Esophagus muscularis mucosa (tissue), 4 donors: ENCODE measurements around the gene DCAF10. TPM values are rescaled to one million over a fixed set of nuclear protein-coding genes. Genes with fewer than 3 reads are reported as not detected.
"Not testable (repeated sequence)": the region's sequence is repeated elsewhere in the genome, so short reads cannot be mapped to it uniquely, and the experiment has no call there.

Source experiments
- DNase-seq: peaks from one replicate; pipeline ENCODE4 v3.0.0-alpha.2; 2017; ENCODE audit errors: extremely low spot score
- H3K27ac ChIP-seq, 4 donors: fragments of 200-600 bp; sonication (generic); replicated peaks in 1 of 4; 1 replicate in 3 of 4; 2 replicates in 1 of 4; pipeline ENCODE4 v1.5.1; 2016 to 2019; ENCODE audit warnings: mild to moderate bottlenecking in 1 of 4
- H3K27me3 ChIP-seq, 4 donors: fragments of 200-600 bp; sonication (generic); one replicate each; pipeline versions ENCODE4 v1.5.1 to v1.6.0; 2016 to 2019
- H3K36me3 ChIP-seq, 4 donors: fragments of 200-600 bp; sonication (generic); one replicate each; pipeline ENCODE4 v1.5.1; 2016 to 2019
- H3K4me1 ChIP-seq, 4 donors: fragments of 200-600 bp; sonication (generic); one replicate each; pipeline ENCODE4 v1.5.1; 2016 to 2019
- H3K4me3 ChIP-seq, 4 donors: fragments of 200-600 bp; sonication (generic); 1 replicate in 2 of 4; 2 replicates in 2 of 4; pipeline ENCODE4 v1.5.1; 2016 to 2019; ENCODE audit warnings: mild to moderate bottlenecking in 4 of 4, moderate library complexity in 1 of 4
- H3K9me3 ChIP-seq, 4 donors: fragments of 200-600 bp; sonication (generic); 1 replicate in 3 of 4; 2 replicates in 1 of 4; pipeline ENCODE4 v1.5.1; 2016 to 2019
- EP300 ChIP-seq: sonication (generic); formaldehyde crosslinking; IDR thresholded peaks from one replicate; pipeline ENCODE4 v1.6.1; 2017; ENCODE audit warnings: antibody characterized with exemption
- POLR2A ChIP-seq: fragments of 450-650 bp; IDR thresholded peaks from one replicate; pipeline ENCODE4 v1.6.1; 2017; ENCODE audit warnings: antibody characterized with exemption, moderate library complexity, mild to moderate bottlenecking, low read depth
- POLR2AphosphoS5 ChIP-seq, 2 donors: sonication (generic); formaldehyde crosslinking; IDR thresholded peaks; one replicate each; pipeline ENCODE4 v1.6.1; 2017; ENCODE audit warnings: antibody characterized with exemption in 2 of 2
- WGBS: methylation state at CpG from one replicate; pipeline ENCODE4 v1.1.5; 2018; 5-methylcytosine and 5-hydroxymethylcytosine counted together
- intact Hi-C: fragments of 100-400 bp; cut with DNase I; formaldehyde crosslinking; loops from one replicate; pipeline ENCODE4 v1.15.1; 2023
- total RNA-seq, 4 donors: library from RNA; depleted of rRNA; stranded (reverse); fragments of >200 nt; gene quantifications; one replicate each; pipeline versions ENCODE4 v1.1.0 to v1.2.1, GENCODE V29; 2016
- TF ChIP-seq, protein P1 (sequence below), 3 experiments: fragments of 200-600 bp in 2 of 3; fragments of 450-650 bp in 1 of 3; sonication (generic) in 2 of 3; IDR thresholded peaks; one replicate each; pipeline ENCODE4 v1.5.1; 2017 to 2019; ENCODE audit warnings: antibody characterized with exemption in 3 of 3, mild to moderate bottlenecking in 2 of 3, moderate library complexity in 1 of 3

Gene DCAF10
- total RNA-seq, 4 donors from 2014 or later: 19.4 to 40.6 (median 36.6) TPM

DNA sequence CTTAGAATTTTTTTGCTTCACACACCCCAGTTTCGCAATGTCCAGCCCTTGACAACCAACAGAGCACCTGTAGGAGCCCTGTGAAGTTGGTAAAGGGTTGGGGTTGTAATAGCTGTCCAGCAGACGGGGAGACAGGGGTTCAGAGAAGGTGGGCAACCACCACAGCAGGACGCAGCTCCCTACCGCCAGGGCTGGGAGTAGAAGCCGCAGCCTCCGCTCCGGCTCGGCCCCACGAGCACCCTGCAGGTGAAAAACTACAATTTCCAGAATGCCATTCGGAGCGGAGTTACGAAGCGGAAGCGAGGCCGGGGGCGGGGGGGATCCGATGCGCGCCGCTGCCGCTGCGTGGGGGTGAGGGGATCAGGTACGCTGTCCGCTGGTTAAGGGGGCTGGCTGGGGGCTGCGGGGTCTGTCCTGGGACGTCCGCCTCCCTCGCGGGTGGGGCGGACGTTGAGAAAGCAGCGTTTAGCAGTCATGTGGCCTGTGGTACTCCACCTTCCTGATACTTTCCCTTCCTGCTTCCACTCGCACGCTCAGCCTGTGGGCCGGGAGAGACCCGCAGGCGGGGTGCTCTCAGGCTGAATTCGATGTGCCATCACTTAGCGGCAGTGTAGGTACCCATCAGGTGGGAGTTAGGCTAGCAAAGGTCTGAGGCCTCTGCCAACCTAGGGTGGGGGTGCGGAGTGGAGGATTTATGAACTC lies 47.0 kb upstream of the DCAF10 start, which contains the start of gene TRMT10B:
Gene TRMT10B, plus strand, starts transcription at position 317 of the 702 bp plus-strand sequence. CDS start 8,127 bp downstream, outside the sequence.
- peak within 1 kb of the TSS; percentile 82 to 98 (median 84) for H3K4me3 ChIP-seq
- H3K36me3 ChIP-seq: no peaks in the 10 kb centered on the region
- intact Hi-C loops: no loop called here
- H3K27ac ChIP-seq: peak within 1 kb of the TSS; percentile 80 to 88 (median 84)
- peaks cover 14 to 27% (median 19%) of the 10 kb centered on the region in 4 donors for H3K4me1 ChIP-seq
- WGBS: 4% methylated on average over 25 of the region's 40 CpGs
- no peak for TF ChIP-seq POLR2A
- peak; percentile 14 to 38 for TF ChIP-seq POLR2AphosphoS5 (IDR thresholded peaks at IDR 0.05)
- TF ChIP-seq EP300: no peak
- TF ChIP-seq, protein P1, sequence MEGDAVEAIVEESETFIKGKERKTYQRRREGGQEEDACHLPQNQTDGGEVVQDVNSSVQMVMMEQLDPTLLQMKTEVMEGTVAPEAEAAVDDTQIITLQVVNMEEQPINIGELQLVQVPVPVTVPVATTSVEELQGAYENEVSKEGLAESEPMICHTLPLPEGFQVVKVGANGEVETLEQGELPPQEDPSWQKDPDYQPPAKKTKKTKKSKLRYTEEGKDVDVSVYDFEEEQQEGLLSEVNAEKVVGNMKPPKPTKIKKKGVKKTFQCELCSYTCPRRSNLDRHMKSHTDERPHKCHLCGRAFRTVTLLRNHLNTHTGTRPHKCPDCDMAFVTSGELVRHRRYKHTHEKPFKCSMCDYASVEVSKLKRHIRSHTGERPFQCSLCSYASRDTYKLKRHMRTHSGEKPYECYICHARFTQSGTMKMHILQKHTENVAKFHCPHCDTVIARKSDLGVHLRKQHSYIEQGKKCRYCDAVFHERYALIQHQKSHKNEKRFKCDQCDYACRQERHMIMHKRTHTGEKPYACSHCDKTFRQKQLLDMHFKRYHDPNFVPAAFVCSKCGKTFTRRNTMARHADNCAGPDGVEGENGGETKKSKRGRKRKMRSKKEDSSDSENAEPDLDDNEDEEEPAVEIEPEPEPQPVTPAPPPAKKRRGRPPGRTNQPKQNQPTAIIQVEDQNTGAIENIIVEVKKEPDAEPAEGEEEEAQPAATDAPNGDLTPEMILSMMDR (IDR thresholded peaks at IDR 0.05): peak in 2 of 3 experiments; percentile 12 to 20
- no peaks in the 10 kb centered on the region for H3K9me3 ChIP-seq
- DNase-seq: no peak
- no peaks in the 10 kb centered on the region for H3K27me3 ChIP-seq

DNA sequence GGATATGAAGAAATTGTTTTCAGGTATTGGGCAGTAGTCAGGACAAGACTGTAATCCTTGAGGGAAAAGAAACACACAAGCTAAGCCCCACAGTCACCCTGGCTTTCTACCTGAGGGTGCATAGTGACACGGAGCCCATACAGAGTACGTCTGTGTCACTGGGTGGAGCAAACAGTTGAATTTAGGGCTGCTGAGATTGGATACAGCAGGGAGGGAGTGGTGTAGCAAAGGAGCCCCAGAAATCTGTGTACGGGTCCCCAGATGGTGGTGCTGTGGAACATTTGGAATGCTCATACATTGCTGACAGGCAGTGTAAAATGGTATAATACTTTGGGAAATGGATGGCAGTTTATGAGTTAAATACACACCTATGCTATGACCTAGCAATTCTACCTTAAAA lies 41.9 kb upstream of the DCAF10 start:
- no peaks in the 10 kb centered on the region for H3K9me3 ChIP-seq
- H3K4me3 ChIP-seq: no peak overlapping the region
- no peak for DNase-seq
- intact Hi-C loops: no loop called here
- H3K27me3 ChIP-seq: no peaks in the 10 kb centered on the region
- TF ChIP-seq POLR2AphosphoS5 (IDR thresholded peaks at IDR 0.05) (no peak), POLR2A (no peak), EP300 (no peak)
- TF ChIP-seq, protein P1 (IDR thresholded peaks at IDR 0.05): no peak
- peaks cover 0 to 10% (median 4%) of the 10 kb centered on the region in 4 donors for H3K36me3 ChIP-seq
- WGBS: 86% methylated on average over 3 of the region's 3 CpGs
- H3K27ac ChIP-seq: no peak overlapping the region
- peaks cover 10 to 24% (median 14%) of the 10 kb centered on the region in 4 donors for H3K4me1 ChIP-seq

DNA sequence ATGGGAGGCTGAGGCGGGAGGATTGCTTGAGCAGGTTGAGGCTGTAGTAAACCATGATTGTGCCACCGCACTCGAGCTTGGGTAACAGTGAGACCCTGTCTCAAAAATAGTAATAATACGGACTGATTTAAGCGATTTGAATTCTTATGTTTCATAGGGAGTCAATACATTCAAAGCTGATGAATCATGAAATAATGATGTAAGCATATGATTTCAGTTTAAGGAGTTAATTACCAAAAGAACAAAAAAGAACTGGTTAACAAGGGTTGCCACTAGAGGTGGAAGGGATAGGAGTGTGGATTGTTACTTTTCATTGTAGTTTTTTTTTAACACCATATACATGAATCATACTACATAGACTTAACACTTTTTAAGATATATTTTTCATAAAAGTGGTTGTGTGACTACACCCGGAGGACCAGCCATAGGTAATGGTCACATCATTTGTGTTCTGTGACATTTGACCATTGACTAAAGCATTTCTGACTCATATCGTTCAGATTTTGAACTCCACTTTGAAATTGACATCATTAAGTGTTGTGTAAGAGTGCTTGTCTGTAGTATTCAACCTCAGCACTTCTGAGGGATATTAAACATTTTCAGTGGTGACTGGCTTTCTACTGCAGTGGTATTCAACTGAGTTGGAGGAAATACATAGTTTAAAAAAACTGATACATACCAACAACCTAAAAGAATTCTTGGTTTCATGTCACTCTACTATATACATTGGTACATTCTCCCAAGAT lies 40.0 kb upstream of the DCAF10 start:
- H3K4me1 ChIP-seq: peaks cover 0 to 7% (median under 1%) of the 10 kb centered on the region in 4 donors
- no peaks in the 10 kb centered on the region for H3K9me3 ChIP-seq
- TF ChIP-seq EP300 (no peak), POLR2AphosphoS5 (IDR thresholded peaks at IDR 0.05) (no peak), POLR2A (no peak)
- TF ChIP-seq, protein P1 (IDR thresholded peaks at IDR 0.05): no peak
- intact Hi-C loops: no loop called here
- WGBS: 94% methylated on average over 7 of the region's 7 CpGs
- H3K4me3 ChIP-seq: no peak overlapping the region
- H3K27ac ChIP-seq: no peak overlapping the region
- DNase-seq: no peak
- H3K27me3 ChIP-seq: no peaks in the 10 kb centered on the region
- H3K36me3 ChIP-seq: peaks cover 0 to 24% (median 9%) of the 10 kb centered on the region in 4 donors

DNA sequence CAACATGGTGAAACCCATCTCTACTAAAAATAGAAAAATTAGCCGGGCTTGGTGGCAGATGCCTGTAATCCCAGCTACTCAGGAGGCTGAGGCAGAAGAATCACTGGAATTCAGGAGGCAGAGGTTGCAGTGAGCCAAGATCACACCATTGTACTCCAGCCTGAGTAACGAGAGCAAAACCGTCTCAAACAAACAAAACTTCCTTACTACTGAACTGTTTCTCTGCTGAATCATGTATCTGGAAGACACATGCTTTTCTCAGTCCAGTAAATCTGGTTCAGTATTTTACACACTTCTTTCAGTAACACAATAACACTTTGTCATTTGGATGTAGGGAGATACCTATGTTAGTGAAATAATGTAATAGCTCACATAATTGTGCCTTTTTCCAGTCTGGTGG lies 39.1 kb upstream of the DCAF10 start:
- no peak for TF ChIP-seq EP300
- TF ChIP-seq POLR2A: no peak
- TF ChIP-seq, protein P1 (IDR thresholded peaks at IDR 0.05): no peak
- no peak for TF ChIP-seq POLR2AphosphoS5 (IDR thresholded peaks at IDR 0.05)
- intact Hi-C loops: no loop called here
- H3K9me3 ChIP-seq: no peaks in the 10 kb centered on the region
- WGBS: 74% methylated on average over 3 of the region's 3 CpGs
- peaks cover 0 to 24% (median 9%) of the 10 kb centered on the region in 4 donors for H3K36me3 ChIP-seq
- no peak for DNase-seq
- H3K4me3 ChIP-seq: no peak overlapping the region
- H3K27me3 ChIP-seq: no peaks in the 10 kb centered on the region
- H3K27ac ChIP-seq: no peak overlapping the region
- H3K4me1 ChIP-seq: peaks cover 0 to 3% (median 0%) of the 10 kb centered on the region in 4 donors

DNA sequence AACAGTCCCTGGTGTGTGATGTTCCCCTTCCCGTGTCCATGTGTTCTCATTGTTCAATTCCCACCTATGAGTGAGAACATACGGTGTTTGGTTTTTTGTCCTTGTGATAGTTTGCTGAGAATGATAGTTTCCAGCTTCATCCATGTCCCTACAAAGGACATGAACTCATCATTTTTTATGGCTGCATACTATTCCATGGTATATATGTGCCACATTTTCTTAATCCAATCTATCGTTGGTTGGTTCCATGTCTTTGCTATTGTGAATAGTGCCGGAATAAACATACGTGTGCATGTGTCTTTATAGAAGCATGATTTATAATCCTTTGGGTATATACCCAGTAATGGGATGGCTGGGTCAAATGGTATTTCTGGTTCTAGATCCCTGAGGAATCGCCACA lies 35.3 kb upstream of the DCAF10 start:
- H3K27ac ChIP-seq, H3K4me1 ChIP-seq, intact Hi-C loops, H3K9me3 ChIP-seq, H3K4me3 ChIP-seq, H3K27me3 ChIP-seq, DNase-seq: not testable (repeated sequence)
- peaks cover 0 to 44% (median 16%) of the 10 kb centered on the region in 4 donors for H3K36me3 ChIP-seq
- WGBS: 96% methylated on average over 5 of the region's 6 CpGs
